ENCODE data around the gene CCDC148.

The CCDC148 gene

DNA sequence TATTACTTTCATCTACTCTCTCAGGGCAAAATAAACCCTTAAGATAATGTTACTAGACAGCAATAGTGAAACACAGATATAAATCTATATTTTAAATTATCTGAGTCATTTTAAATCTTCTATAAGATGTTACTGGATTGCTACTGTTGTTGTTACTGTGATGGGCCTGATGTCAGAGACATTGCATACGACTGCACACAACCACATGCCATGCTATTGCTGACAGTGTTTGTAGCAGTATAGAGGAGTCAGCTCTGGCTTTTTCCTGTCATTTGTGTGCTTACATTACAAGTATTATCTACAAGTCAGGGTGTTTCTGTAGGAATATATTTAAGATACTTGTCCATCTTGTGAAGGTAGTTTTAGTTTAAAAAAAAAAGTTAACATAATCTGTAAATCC, 63.9 kb downstream of the CCDC148 start:
- H3K79me2 ChIP-seq, result no peaks in the 10 kb centered on the region
- H3K27ac ChIP-seq, result no peak overlapping the region
- no peak overlapping the region for H3K4me2 ChIP-seq (ENCODE audit: low read length)
- no peaks in the 10 kb centered on the region for H3K9me3 ChIP-seq (ENCODE audit: control insufficient read depth, low read length)
- no peak overlapping the region for H3K4me3 ChIP-seq (ENCODE audit: low read depth, low read length)
- no peak overlapping the region for H2AFZ ChIP-seq
- no peaks in the 10 kb centered on the region for H3K27me3 ChIP-seq (ENCODE audit: control insufficient read depth, insufficient read depth, low read length)
- H3K4me1 ChIP-seq, result no peaks in the 10 kb centered on the region
- TF ChIP-seq, protein P1, sequence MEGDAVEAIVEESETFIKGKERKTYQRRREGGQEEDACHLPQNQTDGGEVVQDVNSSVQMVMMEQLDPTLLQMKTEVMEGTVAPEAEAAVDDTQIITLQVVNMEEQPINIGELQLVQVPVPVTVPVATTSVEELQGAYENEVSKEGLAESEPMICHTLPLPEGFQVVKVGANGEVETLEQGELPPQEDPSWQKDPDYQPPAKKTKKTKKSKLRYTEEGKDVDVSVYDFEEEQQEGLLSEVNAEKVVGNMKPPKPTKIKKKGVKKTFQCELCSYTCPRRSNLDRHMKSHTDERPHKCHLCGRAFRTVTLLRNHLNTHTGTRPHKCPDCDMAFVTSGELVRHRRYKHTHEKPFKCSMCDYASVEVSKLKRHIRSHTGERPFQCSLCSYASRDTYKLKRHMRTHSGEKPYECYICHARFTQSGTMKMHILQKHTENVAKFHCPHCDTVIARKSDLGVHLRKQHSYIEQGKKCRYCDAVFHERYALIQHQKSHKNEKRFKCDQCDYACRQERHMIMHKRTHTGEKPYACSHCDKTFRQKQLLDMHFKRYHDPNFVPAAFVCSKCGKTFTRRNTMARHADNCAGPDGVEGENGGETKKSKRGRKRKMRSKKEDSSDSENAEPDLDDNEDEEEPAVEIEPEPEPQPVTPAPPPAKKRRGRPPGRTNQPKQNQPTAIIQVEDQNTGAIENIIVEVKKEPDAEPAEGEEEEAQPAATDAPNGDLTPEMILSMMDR (IDR thresholded peaks at IDR 0.05), result no peak
- H3K9ac ChIP-seq, result no peak overlapping the region
- no peaks in the 10 kb centered on the region for H3K36me3 ChIP-seq (ENCODE audit: control insufficient read depth, insufficient read depth, low read length)

DNA sequence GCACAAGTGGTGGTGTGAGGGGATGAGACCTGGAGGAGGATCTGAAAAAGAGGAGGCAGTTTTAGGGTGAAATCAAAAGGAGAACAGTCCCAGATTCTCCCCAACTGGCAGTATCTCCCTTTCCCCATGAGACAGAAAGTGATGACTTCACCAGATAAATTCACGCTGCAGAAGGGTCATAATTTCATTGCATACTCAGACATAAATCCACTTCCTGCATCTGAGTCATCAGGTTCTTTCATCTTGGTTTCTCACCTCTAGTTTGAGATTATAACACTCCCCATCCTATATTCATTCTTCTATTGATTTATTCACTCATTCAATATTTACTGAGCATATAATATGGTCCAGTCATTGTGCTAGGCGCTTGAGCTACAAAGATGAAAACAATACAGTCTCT, 64.7 kb downstream of the CCDC148 start:
- Histone ChIP-seq H3K9me3 (ENCODE audit: control insufficient read depth, low read length) (no peaks in the 10 kb centered on the region), H3K27me3 (ENCODE audit: control insufficient read depth, insufficient read depth, low read length) (no peaks in the 10 kb centered on the region), H3K4me1 (no peaks in the 10 kb centered on the region), H3K79me2 (no peaks in the 10 kb centered on the region), H3K36me3 (ENCODE audit: control insufficient read depth, insufficient read depth, low read length) (no peaks in the 10 kb centered on the region), H3K27ac (no peak overlapping the region), H3K9ac (no peak overlapping the region), H2AFZ (no peak overlapping the region), H3K4me3 (ENCODE audit: low read depth, low read length) (no peak overlapping the region), H3K4me2 (ENCODE audit: low read length) (no peak overlapping the region)
- TF ChIP-seq, protein P1 (IDR thresholded peaks at IDR 0.05), result no peak

DNA sequence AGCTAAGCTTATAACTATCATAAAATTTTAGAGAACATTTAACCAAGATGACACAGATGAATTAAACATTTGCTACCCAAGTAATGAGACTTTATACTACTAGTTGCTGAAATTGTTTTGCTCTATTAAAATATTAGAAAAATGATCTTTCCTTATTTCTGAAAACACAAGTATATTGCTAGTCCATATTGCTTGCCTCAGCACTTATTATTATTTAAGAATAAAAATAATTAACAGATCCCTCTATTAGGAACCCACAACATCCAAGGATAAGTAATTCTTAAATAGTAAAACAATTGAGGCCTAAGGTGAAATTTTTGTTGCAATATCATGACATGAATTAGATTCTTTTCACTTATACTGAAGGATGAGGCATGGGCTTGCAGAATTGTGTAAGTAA, 65.2 kb downstream of the CCDC148 start:
- no peaks in the 10 kb centered on the region for H3K9me3 ChIP-seq (ENCODE audit: control insufficient read depth, low read length)
- H3K4me2 ChIP-seq (ENCODE audit: low read length), result no peak overlapping the region
- no peak overlapping the region for H2AFZ ChIP-seq
- H3K4me1 ChIP-seq, result no peaks in the 10 kb centered on the region
- H3K36me3 ChIP-seq (ENCODE audit: control insufficient read depth, insufficient read depth, low read length), result no peaks in the 10 kb centered on the region
- H3K79me2 ChIP-seq, result no peaks in the 10 kb centered on the region
- H3K4me3 ChIP-seq (ENCODE audit: low read depth, low read length), result no peak overlapping the region
- no peak overlapping the region for H3K27ac ChIP-seq
- H3K27me3 ChIP-seq (ENCODE audit: control insufficient read depth, insufficient read depth, low read length), result no peaks in the 10 kb centered on the region
- no peak overlapping the region for H3K9ac ChIP-seq
- TF ChIP-seq, protein P1 (IDR thresholded peaks at IDR 0.05), result no peak

DNA sequence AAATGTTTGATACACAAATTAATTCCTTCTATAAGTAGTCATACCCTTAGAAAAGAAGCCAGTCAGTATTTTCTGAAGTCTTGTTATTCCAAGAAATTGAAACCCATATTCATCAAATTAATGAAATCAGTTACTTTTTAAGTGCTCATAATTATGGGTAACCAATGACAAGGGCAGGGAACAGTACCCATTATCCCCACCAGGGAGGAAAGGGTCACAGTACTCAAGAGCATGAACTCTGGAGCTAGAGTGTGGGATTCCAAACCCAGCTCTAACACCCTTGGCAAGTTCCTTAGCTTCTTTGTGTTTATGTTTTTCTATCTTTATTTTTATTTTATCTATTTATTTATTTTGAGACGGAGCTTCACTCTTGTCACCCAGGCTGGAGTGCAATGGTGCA, 68.4 kb downstream of the CCDC148 start:
- no peak overlapping the region for H3K4me3 ChIP-seq (ENCODE audit: low read depth, low read length)
- H3K27me3 ChIP-seq (ENCODE audit: control insufficient read depth, insufficient read depth, low read length), result no peaks in the 10 kb centered on the region
- H2AFZ ChIP-seq, result no peak overlapping the region
- no peaks in the 10 kb centered on the region for H3K4me1 ChIP-seq
- H3K27ac ChIP-seq, result no peak overlapping the region
- TF ChIP-seq, protein P1 (IDR thresholded peaks at IDR 0.05), result no peak
- no peaks in the 10 kb centered on the region for H3K79me2 ChIP-seq
- H3K4me2 ChIP-seq (ENCODE audit: low read length), result no peak overlapping the region
- no peaks in the 10 kb centered on the region for H3K36me3 ChIP-seq (ENCODE audit: control insufficient read depth, insufficient read depth, low read length)
- no peak overlapping the region for H3K9ac ChIP-seq
- no peaks in the 10 kb centered on the region for H3K9me3 ChIP-seq (ENCODE audit: control insufficient read depth, low read length)

DNA sequence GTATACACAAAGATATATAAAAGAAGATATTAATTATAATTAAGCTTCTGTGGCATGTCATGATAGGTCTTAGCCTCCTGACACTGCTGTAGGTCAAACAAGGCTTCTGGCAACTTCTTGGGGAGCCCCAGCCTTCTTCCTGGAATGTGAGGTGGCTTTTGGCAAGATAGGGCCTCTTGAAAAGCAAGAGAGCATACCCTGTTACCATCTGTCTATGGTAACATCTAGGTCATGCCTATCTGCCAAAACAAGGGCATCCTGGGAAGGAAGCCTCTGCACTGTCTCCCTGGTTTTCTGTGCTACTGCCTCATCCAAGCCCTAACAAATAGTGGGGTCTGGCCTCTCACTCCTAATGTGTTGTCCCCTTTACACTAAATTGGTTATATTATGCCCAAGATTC, 70.9 kb downstream of the CCDC148 start:
- Histone ChIP-seq H3K4me1 (no peaks in the 10 kb centered on the region), H3K27me3 (ENCODE audit: control insufficient read depth, insufficient read depth, low read length) (no peaks in the 10 kb centered on the region), H3K4me3 (ENCODE audit: low read depth, low read length) (no peak overlapping the region), H2AFZ (no peak overlapping the region), H3K36me3 (ENCODE audit: control insufficient read depth, insufficient read depth, low read length) (no peaks in the 10 kb centered on the region), H3K79me2 (no peaks in the 10 kb centered on the region), H3K27ac (no peak overlapping the region), H3K9me3 (ENCODE audit: control insufficient read depth, low read length) (no peaks in the 10 kb centered on the region), H3K4me2 (ENCODE audit: low read length) (no peak overlapping the region), H3K9ac (no peak overlapping the region)
- TF ChIP-seq, protein P1 (IDR thresholded peaks at IDR 0.05), result no peak

Measured in parathyroid adenoma (tissue), 2 donors.